Tibial artery (tissue), 4 donors: Measurements from ENCODE around the gene TAS1R3.
"Not testable (repeated sequence)": the region's sequence is repeated elsewhere in the genome, so short reads cannot be mapped to it uniquely, and the experiment has no call there.

ENCODE experiments used
- DNase-seq, 2 donors: peaks; one replicate each; pipeline ENCODE4 v3.0.0-alpha.2; 2019
- H3K27ac ChIP-seq, 2 donors: fragments of 200-600 bp; sonication (generic) in 1 of 2; 1 replicate in 1 of 2; 2 replicates in 1 of 2; pipeline ENCODE4 v1.5.1; 2018 to 2019; ENCODE audit warnings: mild to moderate bottlenecking in 1 of 2
- H3K27me3 ChIP-seq, 2 donors: fragments of 200-600 bp; sonication (generic) in 1 of 2; one replicate each; pipeline versions ENCODE4 v1.5.1 to v1.6.0; 2016 to 2019
- H3K36me3 ChIP-seq, 3 donors: fragments of 200-600 bp; sonication (generic) in 2 of 3; one replicate each; pipeline ENCODE4 v1.5.1; 2016 to 2019; ENCODE audit warnings: mild to moderate bottlenecking in 2 of 3
- H3K4me1 ChIP-seq, 4 donors: fragments of 200-600 bp; sonication (generic) in 2 of 4; 1 replicate in 3 of 4; 2 replicates in 1 of 4; pipeline ENCODE4 v1.5.1; 2016 to 2019
- H3K4me3 ChIP-seq, 2 donors: fragments of 200-600 bp; sonication (generic) in 1 of 2; 1 replicate in 1 of 2; 2 replicates in 1 of 2; pipeline ENCODE4 v1.5.1; 2018 to 2019; ENCODE audit warnings: mild to moderate bottlenecking in 2 of 2
- H3K9me3 ChIP-seq, 3 donors: fragments of 200-600 bp; sonication (generic) in 1 of 3; one replicate each; pipeline ENCODE4 v1.5.1; 2016 to 2019
- CTCF ChIP-seq, 2 experiments: fragments of 200-600 bp in 1 of 2; fragments of 450-650 bp in 1 of 2; IDR thresholded peaks; one replicate each; pipeline ENCODE4 v1.5.1; 2017 to 2019; ENCODE audit warnings: antibody characterized with exemption in 2 of 2, mild to moderate bottlenecking in 1 of 2, moderate library complexity in 1 of 2
- intact Hi-C: fragments of 100-400 bp; cut with DNase I; formaldehyde crosslinking; loops from one replicate; pipeline ENCODE4 v1.15.0; 2023; ENCODE audit warnings: low total_unique reads

TAS1R3 gene

GRCh38 chr1:1364266-1364665 lies 33.2 kb downstream of the TAS1R3 start:
- Histone ChIP-seq H3K4me1 (peaks cover 0 to 31% (median 20%) of the 10 kb centered on the region in 4 donors), H3K27ac (no peak overlapping the region), H3K4me3 (no peak overlapping the region), H3K36me3 (no peaks in the 10 kb centered on the region), H3K27me3 (no peaks in the 10 kb centered on the region), H3K9me3 (no peaks in the 10 kb centered on the region)
- DNase-seq, result no peak
- intact Hi-C loops, result no loop called here
- TF ChIP-seq CTCF (IDR thresholded peaks at IDR 0.05), result no peak

- DNase-seq, result no peak
- Histone ChIP-seq H3K4me1 (peaks cover 0 to 13% (median 4%) of the 10 kb centered on the region in 4 donors), H3K27ac (no peak overlapping the region), H3K4me3 (no peak overlapping the region), H3K27me3 (no peaks in the 10 kb centered on the region), H3K36me3 (no peaks in the 10 kb centered on the region), H3K9me3 (no peaks in the 10 kb centered on the region)
- intact Hi-C loops, result no loop called here
- TF ChIP-seq CTCF (IDR thresholded peaks at IDR 0.05), result no peak
Measured at GRCh38 chr1:1365875-1366698, 35.0 kb downstream of the TAS1R3 start.

GRCh38 chr1:1366699-1367066 lies 35.6 kb downstream of the TAS1R3 start:
- TF ChIP-seq CTCF (IDR thresholded peaks at IDR 0.05), result no peak
- Histone ChIP-seq H3K9me3 (no peaks in the 10 kb centered on the region), H3K27ac (no peak overlapping the region), H3K4me1 (peaks cover 0 to 9% (median 2%) of the 10 kb centered on the region in 4 donors), H3K36me3 (no peaks in the 10 kb centered on the region), H3K27me3 (no peaks in the 10 kb centered on the region), H3K4me3 (no peak overlapping the region)
- intact Hi-C loops, result no loop called here
- no peak for DNase-seq

GRCh38 chr1:1367315-1367714 lies 36.2 kb downstream of the TAS1R3 start:
- Histone ChIP-seq H3K27me3 (no peaks in the 10 kb centered on the region), H3K27ac (no peak overlapping the region), H3K36me3 (peaks cover 0 to 2% (median 0%) of the 10 kb centered on the region in 3 donors), H3K4me1 (peaks cover 0 to 9% (median 8%) of the 10 kb centered on the region in 4 donors), H3K4me3 (no peak overlapping the region), H3K9me3 (no peaks in the 10 kb centered on the region)
- TF ChIP-seq CTCF (IDR thresholded peaks at IDR 0.05), result no peak
- no peak for DNase-seq
- intact Hi-C loops, result no loop called here

GRCh38 chr1:1370094-1370493 lies 39.0 kb downstream of the TAS1R3 start:
- DNase-seq, H3K27me3 ChIP-seq, intact Hi-C loops, H3K27ac ChIP-seq, H3K4me3 ChIP-seq, H3K9me3 ChIP-seq: not testable (repeated sequence)
- peaks cover 8 to 20% (median 9%) of the 10 kb centered on the region in 3 donors for H3K36me3 ChIP-seq
- H3K4me1 ChIP-seq, result peaks cover 0 to 30% (median 28%) of the 10 kb centered on the region in 4 donors

- Histone ChIP-seq H3K27ac (no peak overlapping the region), H3K36me3 (peaks cover 8 to 20% (median 9%) of the 10 kb centered on the region in 3 donors), H3K9me3 (no peaks in the 10 kb centered on the region), H3K4me1 (peaks cover 0 to 33% (median 31%) of the 10 kb centered on the region in 4 donors), H3K27me3 (no peaks in the 10 kb centered on the region), H3K4me3 (no peak overlapping the region)
- DNase-seq, result no peak
- intact Hi-C loops, result no loop called here
- TF ChIP-seq CTCF (IDR thresholded peaks at IDR 0.05), result no peak
Measured at GRCh38 chr1:1370771-1371300, 39.8 kb downstream of the TAS1R3 start.
